ENCODE results near the gene PPIF. TPM values are rescaled to one million over a fixed set of nuclear protein-coding genes. Genes with fewer than 3 reads are reported as not detected.

The PPIF gene
- polyA plus RNA-seq, 10 donors = 17.4 to 26.7 (median 22.9) TPM

DNA sequence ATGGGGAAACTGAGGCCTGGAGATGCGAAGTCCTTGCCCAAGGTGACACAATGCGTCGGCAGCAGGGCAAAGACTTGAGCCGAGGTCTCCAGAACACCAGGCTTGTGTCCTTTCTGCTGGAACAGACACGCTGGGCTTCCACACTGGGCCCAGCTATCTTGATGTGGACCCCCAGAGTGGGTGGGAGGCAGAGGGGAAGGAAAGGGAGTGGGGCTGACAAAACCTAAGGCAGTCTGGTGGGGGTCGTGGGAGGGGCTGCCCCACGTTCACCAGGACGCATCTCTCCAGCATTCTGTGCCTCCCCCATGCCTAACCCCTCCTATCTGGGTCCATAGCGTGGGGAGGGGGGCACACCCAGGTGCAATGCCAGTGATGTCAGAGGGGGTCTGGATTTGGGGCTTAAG is 38.1 kb downstream of the PPIF start:
- no peak for DNase-seq

DNA sequence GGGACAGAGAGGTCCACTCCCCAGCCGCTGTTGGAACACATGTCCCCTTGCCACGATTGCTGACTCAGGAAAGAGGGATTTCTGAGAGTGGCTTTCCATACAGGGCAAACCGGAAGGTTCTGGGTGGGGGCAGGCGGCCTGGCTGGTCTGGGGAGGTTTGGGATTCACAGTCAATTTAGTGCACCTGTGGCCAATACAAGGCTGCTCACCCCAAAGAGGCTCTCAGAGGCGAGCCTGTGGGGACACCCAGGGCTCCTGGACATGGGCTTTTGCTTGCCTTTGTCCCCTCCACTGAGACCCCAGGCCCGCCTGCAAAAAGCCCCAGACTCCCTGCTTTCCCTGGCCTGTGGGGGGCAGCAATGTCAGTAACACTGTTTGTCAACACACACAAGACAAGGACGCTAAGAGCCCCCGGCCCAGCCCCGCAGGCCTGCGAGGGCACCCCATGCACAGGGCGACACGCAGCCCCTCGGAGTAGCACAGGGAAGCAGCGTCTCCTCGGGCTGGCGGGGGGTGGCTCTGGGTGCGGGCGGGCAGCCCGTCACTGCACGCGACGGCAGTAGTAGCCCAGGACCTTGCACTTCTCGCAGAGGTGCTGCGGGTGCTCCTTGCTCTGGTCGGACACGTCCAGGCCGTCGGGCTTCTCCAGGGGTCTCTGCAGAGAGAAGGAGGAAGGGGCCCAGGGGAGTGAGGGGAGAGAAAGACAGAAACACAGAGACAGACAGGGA is 38.7 kb downstream of the PPIF start:
- no peak for DNase-seq

DNA sequence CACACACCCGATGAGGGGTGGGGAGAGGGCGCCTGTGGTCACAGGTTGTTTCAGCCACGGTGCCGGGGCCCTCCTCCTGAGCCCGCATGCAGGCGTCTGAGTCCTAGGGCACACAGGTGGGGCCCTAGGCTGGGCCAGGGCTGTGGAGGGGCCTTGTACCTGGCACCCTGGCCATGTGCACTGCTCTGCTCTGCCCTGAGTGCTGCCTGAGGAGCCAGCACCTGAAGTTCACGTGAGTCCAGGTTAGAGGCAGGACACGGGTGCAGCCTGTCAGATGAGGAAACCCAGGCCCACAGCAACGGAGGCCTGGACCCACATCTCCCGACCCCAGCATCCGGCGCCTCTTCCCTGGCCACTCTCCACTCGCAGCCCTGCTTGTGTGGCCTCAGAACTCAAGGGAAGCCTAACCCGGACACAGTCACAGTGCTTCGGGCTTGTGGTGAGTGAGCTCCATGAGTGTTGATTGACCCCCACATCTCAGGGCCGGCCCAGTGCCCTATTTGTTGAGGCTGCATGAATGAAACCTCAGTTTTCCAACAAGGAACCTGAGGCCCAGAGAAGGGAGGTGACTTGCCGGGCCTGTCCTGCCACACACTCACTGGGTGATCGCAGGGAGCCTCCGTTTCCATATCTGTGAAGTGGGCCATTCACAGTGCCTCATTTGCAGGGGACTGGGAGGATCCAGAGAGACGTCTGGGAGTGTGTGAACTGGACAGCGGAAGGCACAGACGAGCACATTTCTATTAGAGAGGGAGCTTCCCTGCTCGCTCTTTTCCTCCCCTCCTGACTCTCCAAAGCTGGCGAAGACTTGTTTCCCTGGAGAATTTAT is 39.6 kb downstream of the PPIF start:
- peak in 1 of 3 donors; percentile 32 for DNase-seq

DNA sequence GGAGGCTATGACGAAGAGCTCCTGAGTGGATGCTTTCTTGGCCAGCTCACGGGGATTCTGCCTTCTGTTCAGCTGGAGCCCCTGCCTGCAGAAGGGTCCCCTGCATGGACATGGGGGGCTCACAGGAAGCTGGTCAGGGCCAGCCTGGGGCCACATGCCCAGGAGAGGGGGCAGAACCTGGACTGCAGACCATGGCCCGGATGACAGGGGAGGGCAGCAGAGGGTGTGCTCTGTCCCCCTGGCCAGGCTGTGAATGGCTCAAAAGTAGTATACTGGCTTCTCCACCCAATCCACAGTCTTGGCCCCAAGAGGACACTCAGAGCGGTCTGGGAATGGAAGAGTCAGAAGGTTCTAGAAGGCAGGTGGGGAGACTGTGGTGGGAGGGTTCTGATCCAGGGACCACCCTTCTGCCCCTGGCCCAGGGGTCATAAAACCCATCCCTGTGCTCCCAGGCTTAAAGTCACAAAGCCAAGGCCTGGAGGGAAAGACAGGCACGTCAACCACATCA is 40.3 kb downstream of the PPIF start:
- DNase-seq = peak in 1 of 3 donors; percentile 2

DNA sequence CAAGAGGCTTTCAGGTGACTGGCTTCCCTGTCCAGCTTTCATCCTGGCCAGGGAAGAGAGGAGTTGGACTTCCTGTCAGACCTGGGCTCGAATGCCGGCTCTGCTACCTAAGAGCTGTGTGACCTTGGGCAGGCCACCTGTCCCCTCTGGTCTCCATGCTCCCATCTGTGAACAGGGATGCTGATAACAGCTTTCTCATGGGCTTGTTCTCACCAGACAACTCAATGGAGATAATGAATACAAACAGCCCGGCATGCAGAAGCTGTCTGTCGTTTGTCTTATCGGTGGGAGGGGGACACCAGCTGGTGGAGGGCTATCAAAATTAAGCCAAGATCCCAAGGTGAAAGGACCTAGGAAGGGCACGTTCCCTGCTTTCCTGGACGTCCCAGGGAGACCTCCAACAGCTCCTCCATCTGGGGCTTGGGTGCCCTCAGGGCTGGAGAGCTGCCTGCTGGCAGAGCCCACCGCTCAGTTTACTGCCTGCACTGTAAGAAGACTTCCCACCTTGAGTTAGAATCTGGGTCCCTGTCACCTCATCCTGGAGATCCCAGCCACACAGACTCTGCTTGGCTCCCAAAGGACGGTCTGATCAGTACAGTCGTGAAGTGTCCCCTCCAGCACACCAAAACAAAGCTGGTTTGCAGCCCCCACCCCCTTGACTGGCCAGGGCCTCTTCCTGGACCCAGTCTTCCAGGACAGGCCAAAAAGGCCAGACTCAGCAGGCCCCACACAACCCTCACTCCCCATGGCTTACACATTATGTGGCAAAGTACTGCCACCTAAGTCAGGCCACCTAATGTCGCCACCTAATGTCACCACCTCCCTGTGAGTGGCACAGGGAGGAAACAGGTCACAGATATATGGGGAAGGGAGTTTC is 40.9 kb downstream of the PPIF start:
- DNase-seq = peak in 1 of 3 donors; percentile 7

DNA sequence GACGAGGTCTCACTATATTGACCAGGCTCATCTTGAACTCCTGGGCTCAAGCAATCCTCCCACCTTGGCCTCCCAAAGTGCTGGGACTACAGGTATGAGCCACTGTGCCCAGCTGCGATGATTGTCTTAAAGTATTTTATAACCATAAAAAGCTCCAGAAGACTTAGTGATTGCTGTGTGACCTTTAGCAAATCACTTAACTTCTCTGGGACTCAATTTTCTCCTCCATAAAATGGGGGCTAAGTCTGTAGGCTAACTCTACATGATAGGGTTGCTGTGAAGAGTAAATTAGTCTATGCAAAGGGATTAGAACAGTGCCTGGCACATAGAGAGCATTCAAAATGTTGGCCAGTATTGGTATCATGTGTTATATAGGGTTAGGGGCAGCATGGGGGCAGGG is 42.8 kb downstream of the PPIF start:
- no peak for DNase-seq

DNA sequence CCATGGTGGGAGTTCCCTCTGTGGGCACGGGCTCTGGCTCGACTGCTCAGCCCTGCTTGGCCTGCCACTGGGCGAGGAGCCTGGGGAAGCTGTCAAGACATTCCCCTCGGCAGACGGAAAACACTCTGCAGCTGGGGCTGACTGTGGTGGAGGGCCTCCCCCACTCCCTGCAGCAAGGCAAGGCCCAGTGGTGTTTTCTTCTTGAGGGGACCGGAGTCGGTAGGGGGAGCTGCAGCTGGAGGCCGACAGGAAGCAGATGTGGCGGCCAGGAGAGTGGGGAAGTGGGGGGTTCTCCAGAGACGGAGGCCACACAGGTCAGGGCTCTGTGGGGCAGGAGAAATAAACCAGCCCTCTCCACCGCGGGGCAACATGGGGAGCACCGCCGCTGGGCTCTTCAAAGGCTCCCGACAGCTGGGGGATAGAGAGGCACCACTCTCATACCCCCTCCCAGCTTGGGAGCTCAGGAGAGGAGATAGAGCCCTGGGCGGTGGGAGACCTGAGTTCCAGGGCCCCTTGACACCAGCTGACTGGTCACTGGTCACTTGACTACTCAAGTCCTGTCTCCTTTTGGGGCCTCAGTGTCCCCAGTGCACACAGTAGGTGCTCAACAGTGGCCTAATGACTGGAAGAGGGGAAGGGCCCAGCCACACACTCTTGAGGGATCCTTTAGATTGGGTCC is 43.4 kb downstream of the PPIF start:
- DNase-seq = peak in 1 of 3 donors; percentile 51

DNA sequence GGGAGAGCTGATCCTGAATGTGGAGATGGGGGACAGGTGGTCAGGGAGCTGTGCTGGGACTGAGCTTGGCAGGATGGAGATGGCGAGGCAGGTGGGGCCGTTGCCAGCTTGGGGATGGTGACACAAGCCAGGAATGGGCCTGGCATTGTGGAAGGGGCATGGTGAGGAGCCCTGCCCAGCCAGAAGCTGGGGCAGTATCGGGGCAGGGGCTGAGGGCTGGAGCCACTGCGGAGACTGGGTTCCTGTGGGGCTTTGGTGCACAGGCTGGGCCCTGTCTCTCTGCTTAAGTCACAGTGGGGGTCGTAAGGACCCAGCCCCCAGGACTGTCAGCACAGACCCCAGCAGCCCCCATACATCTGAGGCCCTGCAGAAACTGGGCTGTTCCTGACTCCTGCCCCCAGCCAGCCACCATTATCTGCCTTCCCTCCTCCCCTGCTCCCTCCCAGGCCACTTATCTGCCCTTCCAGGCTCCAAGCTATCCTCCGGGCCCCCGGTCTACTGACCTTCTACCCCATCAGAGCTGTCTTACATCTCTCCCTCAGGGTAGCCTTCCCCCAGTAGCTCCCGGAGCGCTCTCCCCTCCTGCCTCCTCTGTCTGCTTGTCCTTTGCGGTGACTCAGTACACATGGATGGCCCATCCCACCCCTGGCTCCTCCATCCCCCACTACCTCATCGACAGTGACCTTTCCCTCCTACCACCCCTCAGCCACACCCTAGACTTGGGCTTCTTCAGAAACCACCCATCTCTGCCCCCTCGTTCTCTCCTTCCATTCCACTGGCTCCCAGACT is 44.2 kb downstream of the PPIF start:
- DNase-seq = no peak

DNA sequence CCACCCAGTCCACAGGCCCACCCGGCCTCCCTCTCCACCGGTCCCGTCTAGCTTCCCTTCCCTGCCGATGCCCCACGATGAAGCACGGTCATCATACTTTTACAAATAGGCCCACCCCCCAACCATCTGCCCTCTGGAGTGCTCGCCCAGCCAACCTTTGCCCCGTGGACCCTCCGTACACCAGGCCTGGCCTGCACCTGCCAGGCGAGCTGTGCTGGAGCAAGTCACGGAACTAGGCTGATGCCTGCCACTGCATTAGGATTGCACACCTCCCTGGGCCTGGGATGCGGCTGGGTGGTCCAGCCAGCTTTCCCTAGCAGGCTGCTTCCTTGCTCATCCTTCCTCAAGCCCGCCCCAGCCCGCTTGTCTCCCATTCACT is 44.7 kb downstream of the PPIF start:
- no peak for DNase-seq

DNA sequence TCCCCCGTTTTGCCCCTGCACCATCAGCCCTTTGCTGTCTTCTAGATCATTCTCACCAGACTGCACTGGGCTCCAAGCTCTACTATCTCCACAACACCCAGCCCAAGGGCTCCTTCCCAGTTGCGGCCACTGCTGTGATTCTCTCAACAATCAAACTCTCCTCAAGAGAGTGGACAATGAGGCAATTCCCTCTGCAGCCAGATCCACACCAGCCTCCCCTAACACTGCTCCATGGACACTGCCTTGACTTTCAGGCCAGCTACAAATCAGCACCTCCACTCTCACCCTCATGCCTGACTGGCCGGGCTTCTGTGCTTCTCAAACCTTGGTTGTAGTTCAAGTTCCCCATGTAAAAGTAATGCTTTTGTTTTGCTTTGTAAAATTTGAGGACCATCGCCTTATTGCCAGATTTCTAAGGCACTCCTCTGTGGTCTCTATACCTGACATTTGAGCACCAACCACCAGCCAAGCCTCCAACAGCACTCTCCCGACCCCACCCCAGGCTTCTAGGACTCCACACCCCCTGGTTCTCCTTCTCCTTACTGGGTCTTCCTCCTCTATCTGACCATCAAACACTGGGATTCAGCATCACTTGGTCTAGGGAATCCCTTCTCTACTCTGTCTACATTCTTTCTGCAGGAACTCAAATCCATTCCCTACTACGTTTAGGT is 45.4 kb downstream of the PPIF start:
- DNase-seq = no peak

DNA sequence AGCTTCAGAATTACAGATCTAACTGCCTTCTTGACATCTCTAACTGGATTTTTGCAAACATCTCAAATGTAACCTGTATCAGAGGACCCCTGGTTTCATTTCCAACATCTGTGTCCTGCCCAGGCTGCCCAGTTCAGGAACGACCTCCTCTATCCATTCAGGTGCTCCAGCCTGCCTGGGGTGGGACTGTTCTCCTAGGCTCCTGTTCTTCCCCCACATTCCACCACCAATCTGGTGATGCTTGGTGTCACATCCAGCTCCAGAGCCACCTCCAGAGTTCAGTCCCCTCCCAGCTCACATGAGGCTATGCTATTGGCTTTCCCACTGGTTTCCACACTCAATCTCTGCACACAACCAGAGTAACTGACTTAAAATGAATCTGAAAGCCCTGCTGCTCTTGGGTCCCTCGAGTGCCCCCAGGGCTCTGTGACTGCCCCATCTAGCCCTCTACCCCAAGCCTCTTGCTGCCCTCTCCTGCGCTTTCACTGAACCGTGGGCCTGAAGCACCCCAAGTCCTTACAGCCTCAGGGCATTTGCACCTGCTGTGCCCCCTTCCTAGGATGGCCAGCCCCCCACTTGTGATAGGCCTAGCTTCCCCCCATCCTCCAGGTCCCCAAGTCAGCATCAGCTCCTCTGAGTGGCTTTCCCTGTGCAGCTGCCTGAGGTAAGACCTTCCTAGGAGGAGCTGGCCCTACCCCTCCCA is 46.1 kb downstream of the PPIF start:
- no peak for DNase-seq

DNA sequence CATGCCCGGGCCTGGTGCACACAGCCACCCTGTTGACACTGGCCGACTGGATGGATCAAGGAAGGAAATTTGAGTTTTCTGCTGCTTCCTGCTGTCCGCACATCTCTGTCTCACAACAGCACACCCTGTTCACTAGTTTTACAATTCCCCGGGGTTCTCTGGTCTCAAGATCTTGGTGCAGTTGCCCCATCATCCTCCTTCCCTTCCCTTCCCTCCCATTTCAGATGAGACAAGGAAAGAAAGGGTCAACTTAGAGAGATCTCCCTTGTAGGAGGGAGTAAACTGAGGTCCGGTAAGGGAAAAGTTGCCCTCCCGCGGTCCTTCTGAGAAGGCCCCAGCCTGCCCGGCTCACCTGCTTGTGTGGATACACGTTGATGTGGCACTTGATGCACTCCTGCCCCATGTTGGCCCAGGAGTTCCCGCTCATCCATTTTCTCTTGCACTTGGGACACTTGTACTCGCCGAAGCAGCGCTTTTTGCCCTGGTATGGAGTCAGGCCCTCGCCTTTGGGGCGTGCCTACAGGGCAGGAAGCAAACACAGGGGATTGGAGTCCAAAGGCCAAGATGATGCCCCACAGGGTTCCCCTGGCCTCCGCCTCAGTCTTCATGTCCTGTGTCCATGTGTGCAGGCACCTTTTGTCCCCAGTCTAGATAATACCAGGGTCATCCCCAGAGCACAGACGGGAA is 46.8 kb downstream of the PPIF start:
- no peak for DNase-seq

DNA sequence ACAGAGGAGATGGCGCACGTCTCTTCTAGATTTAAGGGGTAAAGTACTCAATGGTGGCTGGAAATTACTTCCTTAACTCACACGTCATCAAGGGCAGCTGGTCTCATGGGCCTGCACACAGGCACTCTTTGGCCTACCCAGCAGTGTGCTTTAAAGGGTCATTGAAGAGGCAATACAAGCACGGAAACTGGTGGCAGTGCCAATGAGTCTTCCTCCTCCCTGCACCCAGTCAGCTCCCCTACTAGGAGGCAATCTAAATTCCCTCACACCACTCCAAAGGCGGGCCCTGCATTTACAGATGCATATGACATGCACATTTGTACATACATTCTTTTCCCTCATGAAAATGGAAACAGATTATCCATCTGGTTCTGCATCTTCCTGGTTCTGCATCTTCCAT is 47.4 kb downstream of the PPIF start:
- DNase-seq = no peak

DNA sequence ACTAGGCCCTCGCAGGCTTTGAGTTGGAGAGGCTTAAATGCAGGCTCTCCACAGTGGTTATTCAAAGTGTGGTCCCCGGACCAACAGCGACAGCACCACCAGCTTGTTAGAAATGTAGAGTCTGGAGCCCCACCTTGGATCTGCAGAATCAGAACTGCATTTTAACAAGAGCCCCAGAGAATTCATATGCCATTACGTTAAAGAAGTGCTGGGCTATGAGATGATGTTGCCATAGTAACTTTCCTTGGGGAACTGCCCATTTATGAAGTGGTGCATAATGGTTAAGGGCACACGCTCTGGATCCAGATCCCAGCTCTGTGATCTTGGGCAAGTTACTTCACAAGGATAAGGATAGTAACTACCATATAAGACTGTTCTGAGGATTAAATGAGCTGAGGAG is 49.3 kb downstream of the PPIF start:
- no peak for DNase-seq

DNA sequence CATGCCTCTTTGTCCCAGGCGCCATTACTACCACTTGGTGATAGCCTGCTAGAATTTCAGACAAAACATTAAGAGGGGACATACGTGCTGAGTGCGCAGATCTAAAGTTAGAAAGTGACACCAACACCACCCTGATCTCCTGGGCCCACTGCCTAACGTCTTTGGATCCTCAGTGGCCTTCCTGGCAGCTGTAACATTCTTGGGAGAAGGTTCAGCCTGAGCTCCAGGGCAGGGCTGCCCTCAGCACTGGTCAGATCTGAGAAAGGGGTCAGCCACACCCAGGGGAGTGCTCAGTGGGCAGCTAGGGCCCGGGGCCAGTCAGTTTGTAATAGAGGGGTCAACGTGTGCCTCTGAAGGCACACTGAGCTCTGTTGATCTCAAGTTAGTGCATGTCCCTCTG is 49.8 kb downstream of the PPIF start:
- DNase-seq = peak in 1 of 3 donors; percentile 59

DNA sequence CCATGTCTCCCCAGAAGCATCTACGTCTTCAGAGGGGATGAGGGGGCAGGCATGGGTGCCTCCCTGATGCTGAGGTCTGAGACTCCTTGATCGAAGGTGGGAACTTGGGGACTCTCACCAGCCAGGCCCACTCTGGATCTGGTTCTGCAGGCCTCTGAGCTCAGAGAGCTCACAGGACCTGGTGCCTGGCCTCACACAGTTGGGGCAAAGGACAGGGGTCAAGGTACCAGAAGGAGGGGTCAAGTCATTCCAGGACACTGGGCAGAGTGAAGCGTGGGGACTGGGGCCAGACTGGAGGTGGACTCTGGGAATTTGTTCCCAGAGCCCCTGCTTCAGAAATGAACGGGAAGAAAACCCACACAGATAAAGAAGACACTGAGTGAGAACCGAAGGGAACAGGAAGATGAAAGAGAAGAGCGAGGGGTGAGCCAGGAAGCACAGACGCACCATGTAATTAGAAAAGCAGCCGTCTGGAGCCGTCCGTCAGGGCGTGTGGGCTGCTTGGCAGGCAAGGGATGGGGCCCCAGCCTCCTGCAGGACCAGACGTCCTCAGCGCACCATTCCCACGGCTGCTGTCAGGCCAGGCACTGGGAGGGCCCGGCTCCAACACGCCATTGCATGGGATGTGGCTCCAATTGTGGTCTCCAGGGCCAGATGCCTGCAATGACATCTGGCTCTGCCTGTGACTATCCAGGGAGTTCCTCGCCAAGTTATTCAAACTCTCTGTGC is 50.5 kb downstream of the PPIF start:
- DNase-seq = peak in 2 of 3 donors; percentile 68 to 78

DNA sequence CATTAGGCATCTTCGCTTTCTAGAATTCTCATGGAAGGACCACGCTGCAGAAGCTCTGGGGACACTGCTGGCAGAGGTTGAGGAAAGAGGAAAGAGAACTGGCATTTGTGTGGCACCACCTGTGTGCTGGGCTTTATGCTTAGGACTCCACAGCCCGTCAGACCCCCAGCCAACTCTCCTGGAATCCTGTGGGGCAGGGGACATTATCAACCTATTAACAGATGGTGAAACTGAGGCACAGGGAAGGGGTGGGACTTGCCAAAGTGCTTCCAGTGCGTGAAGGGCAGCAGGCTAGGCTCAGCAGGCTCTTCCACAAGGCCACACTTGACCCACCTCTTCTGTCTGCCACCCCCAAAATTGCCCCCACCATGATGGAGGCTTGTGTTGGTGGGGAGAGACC is 51.4 kb downstream of the PPIF start:
- no peak for DNase-seq

DNA sequence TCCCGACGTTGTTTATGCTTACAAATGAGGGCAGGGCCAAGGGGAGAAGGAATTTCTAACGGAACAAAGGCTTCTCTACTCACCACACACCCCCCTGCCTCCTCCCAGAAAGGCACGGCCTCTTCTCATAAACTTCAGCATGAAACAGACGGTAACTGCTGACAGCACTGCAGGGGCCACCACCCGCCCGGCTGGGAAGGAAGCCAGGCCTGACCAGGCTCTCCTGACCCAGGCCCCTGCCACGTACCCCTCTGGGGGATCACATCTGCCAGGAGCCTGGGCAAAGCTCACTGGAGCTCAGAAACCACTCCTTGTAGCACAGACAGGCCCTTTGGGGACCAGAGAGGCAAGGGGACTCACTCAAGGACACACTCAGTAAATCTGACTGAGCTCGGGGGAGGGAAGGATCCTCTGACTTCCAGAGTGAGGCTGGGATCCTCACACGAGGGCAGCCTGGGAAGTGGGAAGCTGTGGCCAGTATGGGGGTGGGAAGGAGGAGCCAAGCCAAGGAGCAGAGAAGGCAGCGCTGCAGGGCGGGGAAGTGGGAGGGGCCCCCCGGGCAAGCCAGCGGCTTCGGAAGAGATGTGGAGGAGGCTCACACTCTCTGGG is 52.1 kb downstream of the PPIF start:
- DNase-seq = peak; percentile 87 to 94 (median 90)
